Right renal pelvis (tissue), 4 donors: Measurements from ENCODE around the gene TRAF1. TPM values are rescaled to one million over a fixed set of nuclear protein-coding genes. Genes with fewer than 3 reads are reported as not detected.
A peak's percentile ranks its signal among the peaks of the same experiment; 100 is the strongest.

ENCODE experiments used
- DNase-seq, 4 donors: peaks; one replicate each; pipeline ENCODE4 v3.0.0-alpha.2; 2013; ENCODE audit warnings: low read depth in 4 of 4, low spot score in 3 of 4, missing footprints in 1 of 4
- polyA plus RNA-seq, 4 donors: library from polyadenylated mRNA; unstranded; fragments of 120-200 nt; gene quantifications; one replicate each; pipeline ENCODE4 v1.2.1, GENCODE V29; 2013; ENCODE audit not compliant: insufficient read length in 4 of 4

TRAF1 gene
- polyA plus RNA-seq, 4 donors = 4.6 to 6.0 (median 4.9) TPM

DNA sequence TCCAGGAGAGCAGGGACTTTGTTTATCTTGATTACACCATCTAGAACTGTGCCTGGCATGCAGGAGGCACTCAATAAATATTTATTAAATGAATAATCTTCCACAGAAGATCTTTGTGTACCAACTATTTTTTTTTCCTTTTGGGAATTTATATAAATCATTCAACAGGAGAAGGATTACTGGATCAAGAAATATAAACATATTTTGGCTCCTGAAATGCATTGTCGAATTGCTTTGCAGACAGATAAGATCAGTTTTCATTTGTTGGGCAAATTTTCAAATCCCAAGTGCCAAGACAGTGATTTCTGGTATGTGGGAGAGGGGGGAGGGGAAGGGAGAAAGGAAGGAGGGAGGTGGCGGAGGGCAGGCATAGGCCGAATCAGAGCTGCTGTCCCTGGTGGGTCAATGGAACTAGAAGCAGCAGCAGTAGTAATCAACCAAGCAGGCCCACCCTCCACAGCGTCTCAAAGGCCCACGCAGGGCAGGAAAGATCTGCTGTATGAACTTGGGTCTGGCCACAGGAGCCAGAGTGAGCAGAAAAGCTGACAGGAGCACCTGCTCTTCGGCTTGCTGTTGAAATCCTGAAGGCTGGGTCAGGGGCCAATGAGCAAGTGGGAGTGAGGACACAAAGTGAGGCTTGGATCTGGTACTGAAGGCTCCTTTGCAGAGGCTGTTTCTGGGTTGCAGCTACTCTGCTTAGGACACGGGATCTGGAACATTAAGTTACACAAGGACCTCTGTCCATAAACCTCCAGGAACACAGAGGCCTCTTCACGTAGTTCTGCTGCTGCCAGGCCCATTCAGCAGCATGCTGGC lies 15.8 kb upstream of the TRAF1 start:
- DNase-seq = no peak

DNA sequence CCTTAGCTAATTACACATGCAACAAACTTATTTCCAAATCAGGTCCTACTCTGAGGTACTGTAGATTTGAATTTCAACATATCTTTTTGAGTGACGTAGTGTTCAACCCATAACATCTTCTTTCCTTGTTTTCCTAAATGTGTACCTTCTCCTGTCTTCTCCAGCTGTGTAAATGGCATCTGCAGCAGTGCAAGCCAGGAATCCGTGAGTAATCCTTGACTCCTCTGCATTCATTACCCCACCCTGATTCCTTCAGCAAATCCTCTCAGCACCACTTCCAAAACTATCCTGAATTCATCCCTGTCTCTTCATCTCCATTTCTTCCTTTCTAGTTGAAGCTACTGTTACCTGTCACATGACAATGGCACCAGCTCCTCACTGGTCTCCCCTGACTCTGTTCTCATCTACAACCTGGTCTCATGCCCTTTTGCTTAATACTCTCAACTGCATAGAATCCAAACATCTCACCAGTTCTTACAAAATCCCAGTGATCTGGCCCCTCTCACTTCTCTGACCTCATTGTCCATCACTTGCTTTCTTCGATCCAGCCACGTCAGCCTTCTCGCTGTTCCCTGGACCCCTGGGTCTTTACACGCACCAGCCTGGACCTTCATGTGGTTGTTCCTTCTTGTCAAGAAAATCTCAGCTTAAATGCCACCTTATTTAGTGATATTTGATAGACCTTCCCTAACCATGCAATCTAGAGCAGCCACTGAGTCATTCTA lies 14.6 kb upstream of the TRAF1 start:
- DNase-seq = no peak

DNA sequence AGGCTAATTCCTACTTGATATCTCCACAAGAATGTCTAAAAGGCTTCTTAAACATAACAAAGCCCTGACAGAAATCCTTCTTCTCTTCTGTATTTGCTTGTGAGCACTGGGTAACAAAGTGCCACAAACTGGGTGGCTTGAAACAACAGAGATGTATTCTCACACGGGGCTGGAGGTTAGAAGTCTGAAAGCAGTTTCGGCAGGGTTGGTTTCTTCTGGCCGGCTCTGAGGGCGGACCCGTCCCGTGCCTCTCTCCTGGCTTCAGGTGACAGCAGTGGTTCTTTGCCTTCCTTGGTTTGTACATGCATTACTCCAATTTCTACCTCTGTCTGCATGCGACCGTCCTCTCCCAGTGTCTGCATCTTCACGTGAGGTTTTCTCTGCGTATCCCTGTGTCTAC lies 14.0 kb upstream of the TRAF1 start:
- no peak for DNase-seq

DNA sequence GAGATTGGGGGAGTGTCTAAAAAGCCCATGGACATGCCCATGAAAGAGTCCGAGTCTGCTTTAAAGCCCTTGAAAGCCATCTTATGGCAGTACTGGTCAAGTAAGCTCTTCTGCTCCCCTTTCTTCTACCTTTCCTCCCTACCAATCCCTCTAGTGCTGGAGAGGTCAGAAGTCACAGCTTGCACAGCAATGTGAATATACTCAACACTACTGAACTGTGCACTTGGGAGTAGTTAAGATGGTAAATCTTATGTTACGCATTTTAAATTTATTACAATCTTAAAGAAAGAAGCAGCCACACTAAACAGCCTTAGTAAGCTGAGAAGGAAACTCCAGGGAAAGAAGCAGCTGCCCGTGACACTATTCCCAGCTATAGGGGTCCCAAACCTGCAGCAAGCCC lies 12.3 kb upstream of the TRAF1 start:
- no peak for DNase-seq

DNA sequence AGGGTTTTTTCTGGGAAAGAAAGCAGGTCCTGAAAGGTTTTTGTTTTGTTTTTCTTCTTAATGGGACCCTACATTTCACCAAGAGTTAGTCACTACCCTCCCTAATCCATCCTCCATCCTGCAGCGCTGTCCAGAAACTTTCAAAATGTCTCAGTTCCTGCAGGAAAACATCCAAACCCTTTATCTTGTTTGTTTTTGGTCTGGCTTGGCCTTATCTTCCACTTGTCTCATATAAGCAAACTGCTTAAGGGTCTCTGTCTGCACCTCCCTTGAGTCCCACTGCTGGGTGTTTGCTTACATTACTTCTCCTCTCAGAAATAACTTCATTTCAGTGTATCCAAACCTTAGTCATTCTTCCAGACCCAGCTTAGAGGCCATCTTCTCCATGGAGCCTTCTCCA lies 11.0 kb upstream of the TRAF1 start:
- no peak for DNase-seq

DNA sequence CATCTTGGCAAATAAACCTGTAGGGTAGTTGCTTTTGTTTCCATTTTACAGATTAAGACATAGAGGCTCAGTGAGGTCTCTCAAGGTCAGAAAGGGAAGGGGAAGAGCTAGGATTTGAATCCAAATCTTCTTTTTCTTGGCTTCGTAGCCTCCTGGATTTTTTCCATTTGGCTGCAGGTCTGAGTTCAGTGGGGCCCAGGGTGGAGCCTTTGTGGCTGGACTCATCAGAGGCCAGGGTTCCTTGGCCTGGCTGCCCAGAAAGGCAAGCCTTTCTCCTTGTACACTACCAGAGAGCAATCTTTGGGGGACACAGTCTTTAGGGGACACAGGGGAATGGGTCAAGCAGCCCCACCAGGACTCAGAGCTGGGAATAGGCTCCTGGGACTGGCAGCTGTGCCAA lies 10.5 kb upstream of the TRAF1 start:
- DNase-seq = no peak

DNA sequence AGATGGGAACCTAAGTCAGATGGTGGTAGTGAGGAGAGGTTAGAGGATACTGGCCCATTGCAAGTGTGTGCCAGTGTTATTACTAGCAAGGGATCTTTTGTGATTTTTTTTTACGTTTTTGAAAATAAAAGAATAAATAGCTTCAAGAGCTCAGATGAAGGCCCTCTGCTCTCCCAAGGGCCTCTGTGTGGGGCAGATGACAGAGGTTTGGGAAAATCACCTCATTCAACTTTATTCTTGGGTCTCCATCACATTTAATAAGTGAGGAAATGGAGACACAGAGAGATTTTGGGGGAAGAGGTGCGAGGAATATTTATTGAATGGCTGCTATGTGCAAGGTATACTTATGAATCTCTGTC lies 10.1 kb upstream of the TRAF1 start:
- DNase-seq = no peak

DNA sequence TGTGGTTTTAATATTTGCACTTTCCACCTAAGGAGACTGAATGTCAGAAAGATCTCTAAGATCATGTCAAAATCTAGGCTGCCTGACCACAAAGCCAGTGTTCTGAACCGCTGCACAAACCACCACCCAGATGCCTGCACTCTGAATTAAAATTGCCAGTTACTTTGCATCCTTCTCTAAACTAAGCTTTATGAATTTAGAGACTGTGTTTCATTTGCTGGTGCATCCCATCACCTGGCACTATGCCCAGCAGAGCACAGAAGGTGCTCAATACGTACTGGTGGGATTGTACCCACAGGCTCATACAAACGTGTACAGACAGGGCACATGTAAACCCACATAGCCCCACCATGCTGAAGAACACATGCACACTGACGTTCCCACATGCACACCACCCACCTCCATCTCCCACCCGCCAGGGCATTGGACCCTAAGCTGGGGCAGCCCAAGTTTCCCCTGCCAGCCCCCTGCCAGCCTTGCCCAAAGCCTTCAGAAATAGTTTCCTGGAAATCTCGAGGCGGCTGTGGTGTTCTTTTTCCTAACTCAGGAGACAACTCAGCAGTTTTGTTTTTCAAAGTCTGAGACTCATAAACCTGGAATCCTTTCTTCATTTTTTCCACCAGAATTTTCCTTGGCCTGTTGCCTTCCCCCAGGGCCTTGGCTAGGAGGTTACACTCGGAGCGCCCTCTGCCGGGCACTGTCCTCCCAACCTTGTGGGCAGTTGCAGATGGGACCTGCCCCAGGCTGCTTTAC lies 9.6 kb upstream of the TRAF1 start:
- peak in 3 of 4 donors; percentile 74 to 78 (median 77) for DNase-seq

DNA sequence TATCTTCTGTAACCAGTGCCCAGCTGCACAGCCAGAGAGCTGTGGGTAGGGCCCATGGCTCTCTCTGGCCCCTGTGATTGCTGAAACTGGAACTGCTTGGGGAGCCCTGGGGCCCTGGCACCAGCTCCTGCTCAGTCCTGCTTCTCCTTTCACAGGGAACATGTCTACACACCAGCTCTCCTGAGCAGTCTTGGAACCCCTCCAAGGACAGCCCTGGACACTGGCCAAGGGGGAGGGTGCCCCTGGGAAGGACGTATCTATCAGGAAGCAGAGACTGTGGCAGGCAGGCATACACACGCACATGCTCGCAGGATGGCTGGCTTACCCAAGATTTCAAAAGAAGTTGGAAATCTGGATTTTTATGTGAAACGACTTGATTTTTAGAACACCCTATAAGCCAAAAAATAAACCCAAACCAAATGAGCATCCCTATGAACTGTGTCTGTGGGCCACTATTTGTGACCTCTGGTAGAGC lies 8.8 kb upstream of the TRAF1 start:
- DNase-seq = peak in 1 of 4 donors; percentile 66

DNA sequence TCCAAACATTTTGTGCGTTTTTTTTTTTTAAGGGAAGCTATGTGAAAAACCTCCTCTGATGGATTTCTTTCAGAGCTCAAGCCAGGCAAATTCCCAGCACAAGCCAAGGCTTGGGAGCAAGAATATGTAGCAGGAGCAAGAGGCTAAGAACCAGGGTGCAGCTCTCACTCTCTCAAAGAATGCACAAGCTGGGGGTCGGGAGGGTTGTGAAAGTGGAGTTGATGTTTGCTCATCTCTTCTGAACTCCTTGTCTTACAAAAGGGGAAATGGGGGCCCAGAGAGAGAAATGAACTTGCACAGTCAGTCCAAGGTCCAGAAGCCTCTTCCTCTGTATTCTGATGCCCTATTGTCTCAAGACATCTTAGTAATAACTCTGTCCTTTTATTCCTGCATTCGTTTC lies 7.7 kb upstream of the TRAF1 start:
- no peak for DNase-seq

DNA sequence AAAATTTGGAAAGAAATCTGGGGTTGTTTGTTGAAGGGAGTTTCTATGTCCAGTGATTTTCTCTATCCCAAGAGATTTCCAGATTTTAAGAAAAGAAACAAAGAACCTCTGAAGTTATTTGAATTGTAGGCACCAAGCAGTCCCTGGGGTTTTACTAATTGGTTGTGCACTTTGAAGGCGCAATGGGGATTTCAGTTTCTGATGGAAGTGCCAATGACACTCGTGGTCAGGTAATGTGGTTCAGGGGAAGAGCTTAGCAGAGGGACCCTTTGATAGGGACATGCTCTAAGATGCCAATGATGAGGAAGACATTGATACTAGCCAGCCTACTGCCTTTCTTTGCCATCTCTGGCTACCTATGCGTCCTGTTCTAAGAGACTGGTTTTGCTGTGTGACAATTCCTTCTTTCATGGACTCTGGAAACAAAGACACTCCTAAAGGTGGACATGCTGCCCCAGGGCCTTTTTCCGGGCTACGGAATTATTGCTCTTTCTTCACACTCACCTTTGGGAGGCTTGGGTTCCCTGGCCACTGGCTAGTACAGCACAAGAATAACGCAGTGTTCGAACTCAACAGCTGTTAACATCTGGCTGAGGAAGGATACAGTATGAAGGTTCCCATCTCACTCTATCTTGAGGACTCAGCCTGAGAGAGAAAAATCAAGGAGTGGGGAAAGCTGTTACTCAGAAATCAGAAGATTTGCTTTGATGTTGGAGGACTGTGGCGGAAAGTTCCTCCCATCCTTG lies 6.9 kb upstream of the TRAF1 start:
- DNase-seq = no peak

DNA sequence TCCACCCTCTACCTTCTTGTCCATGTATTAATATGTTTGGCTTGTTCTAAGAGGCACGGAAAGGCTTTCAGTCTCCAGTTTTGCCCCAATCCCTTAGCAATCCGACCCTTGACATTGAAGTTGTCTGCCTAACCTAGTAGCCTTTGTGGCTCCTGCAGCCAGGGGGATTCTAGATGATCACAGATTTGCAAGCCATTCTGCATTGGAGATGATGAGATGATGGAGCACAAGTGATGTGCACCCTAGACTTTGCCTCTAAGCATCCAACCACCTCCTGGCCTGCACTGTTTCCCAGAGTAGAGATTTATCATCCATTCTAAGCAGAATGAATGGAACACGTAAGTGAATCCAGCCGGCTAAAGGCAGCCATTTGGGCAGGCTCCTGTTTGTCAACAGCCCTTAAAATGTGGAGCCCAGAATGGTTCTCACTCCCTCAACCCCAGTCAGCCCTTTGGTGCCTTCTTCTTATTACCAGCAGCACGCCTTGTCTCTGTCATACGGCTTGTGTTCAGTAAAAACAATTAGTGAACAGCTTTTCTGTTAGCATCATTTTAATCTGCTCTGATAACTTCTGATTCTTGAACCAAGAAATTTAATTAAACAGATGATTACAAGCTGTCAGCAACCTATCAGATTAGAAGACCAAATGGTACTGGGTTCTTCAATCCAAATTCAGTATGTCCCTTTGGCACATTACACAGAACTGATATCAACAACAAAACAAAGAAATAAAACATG lies 5.7 kb upstream of the TRAF1 start:
- DNase-seq = no peak

DNA sequence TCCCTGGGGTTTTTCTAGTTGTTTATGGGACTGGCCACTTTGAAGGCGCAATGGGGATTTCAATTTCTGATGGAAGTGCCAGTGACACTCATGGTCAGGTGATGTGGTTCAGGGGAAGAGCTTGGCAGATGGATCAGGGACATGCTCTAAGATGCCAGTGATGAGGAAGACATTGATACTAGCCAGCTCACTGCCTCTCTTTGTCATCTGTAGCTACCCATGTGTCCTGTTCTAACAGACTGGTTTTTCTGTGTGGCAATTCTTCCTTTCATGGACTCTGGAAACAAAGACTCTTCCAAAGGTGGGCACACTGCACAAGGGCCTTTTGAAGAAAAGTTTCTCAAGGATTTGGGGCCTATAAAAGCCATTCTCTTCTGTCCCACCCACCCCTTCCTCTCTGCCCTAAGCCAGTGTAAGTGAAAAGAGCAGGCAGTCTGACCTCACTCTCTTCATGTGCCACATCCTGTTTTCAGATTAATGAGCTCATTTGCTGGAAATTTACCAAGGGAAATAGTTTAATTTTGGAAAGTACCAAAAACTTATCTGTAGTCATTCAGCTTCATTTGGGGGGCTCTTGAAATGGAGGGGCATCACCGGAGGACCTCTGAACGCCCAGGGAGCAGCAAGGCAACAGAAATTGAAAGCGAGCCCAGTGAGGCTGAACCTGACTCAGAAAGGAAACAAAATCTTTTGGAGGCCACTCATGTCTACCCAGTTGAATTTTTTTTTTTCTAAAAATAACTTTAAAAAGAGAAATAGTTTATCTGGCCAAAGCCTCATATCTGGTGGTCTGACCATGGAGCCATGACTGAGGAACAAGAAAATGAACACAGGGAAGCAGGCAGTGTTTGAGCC lies 4.9 kb upstream of the TRAF1 start:
- no peak for DNase-seq

DNA sequence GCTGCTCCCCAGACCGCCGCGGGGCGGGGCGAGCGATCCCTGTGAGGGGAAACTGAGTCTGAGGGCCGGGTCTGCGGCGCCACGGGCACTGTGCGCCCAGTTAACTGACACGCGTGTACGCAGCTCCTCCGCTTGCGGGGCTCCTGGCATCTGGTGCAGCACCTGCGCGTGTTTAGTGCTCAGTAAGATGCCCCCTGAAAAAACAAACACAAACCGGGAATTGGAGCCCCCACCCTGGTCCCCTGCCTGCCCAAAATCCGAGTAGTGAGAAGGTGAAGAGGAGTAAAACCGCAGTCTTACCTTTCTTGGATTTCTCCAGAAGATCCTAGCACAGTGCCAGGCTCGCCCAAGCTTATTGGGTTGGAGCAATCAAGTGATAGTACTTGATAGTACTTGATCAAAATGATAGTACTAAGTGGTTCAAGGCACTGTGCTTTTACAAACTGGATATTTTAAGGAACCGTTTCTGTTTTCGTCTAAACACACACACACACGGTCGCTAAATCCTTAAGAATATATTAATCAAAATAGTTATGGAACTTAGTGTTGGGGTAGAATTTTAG lies 2.7 kb upstream of the TRAF1 start:
- no peak for DNase-seq

DNA sequence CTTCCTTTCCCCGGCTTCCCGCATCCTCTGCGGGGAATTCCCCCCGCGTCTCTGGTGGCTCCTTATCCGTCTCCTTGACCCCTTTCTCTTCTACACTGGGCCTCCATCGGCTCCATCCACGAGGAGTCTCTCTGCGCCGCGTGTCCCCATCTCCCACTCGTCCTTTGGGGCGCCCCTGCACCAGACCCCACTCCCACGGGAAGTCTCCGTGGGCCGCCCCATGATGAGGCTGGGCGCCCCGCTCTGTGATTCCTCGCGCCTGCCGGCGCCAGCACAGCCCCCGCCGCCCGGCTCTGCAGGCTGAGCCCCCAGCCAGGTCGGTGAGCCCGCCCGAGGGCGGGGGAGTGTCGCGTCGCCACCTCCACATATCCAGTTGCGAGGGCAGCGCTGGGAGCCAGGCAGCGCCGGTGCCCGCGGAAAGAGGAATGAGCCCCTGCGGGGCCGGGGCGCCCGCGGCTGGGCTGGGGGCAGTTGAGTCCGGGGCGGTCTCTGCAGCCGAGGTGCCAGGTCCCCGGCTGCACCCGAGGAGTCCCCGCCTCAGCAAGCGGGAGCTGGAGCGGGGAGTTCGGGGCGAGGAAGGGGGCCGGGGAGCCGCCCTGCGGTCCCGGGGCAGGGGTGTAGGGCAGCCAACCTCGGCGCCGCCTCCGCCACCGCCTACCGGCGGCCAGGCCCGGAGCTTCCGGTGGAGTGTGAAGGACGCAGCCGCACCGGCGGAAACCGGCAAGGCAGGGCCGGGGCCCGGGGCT lies 2.1 kb upstream of the TRAF1 start:
- no peak for DNase-seq

DNA sequence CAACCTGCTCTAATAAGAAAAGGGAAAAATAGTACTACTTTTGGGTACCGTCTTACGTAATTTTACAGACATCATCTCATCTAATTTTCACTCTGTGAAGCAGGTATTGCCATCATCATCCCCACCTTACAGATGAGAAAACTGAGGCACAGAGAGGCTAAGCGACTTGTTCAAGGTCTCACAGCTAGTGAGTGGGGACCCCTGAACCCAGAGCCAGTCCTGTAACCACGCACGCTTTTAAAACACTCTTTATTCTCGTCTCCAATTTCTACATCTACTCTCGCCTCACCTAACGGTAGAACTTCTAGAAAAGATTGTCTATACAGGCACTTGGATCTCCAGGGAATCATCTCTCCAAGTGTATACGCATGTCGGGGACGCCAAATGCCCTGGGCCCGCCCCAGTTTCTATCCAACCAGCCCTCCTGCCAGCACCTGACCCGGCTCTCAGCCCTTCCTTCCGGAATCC lies 1.5 kb upstream of the TRAF1 start:
- DNase-seq = no peak

DNA sequence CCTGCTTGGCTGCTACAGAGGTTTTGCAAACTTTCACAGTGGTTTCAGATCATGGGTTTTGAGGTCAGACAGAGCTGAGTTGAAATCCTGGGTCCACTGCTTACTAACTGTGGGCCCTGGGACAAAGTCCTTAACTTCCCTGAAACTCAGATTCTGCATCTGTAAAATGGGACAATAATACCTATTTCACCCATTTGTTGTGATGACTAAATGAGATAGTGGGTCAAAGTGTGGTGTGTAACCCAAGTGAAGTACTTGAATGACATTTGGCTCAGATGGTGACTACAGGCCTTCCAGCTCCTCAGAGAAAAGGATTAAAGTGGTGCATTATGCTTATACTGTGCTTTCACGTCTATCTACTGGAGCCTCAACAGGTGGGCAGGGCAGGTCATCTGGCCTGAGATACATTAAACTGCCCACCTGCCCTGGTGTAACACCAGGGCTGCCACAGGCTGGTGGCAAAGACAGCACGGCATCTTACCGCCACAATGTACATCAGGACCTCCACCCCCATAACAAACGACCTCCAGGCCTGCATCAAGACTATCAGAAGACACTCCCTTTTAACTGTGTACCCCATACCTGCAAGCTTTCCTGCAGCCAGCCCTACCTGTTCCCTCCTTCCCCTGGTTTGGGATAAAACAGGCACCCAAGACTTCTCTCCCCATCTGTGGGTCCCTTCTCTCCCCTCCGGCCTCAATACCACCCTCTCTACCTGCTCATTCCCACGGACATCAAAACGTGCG lies 846 bp upstream of the TRAF1 start:
- no peak for DNase-seq
